ENCODE data around the gene DNAJC4.

DNAJC4 gene

DNA sequence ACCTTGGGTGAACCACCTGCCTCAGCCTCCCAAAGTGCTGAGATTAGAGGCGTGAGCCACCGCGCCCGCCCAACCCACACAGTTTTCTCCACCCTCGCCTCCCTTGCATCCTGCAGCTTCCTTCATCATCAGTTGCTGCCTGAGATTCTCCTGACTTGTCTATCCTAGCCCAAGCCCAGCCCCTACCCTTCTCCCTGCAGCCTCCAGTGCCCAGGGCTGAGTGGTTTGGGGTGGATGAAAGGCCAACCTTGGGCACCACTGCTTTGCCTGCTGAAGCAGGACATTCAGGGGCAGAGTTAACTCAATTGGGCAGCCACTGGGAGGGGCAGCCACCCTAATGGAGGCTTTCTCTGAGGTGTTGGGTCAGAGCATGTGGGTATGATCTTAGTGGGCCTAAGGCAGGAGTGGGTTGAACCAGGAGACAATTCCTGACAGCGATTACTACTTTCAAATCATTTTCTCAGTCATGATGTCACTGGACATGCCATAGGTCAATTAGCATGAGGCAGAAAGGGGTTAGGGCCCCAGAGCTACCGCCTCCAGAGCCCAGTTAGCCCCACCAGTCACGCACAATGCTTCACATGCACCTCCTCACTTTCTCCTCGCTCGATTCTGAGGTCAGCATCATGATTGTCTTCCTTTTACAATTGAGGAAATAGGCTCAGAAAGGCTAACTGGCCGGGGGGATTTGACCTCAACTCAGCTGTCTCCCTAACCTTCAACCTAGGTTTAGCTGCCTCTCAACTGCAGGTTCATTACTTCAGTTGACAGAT lies 9.5 kb downstream of the DNAJC4 start:
- TF ChIP-seq CEBPB (IDR thresholded peaks at IDR 0.05): no peak
- TF ChIP-seq, protein P1, sequence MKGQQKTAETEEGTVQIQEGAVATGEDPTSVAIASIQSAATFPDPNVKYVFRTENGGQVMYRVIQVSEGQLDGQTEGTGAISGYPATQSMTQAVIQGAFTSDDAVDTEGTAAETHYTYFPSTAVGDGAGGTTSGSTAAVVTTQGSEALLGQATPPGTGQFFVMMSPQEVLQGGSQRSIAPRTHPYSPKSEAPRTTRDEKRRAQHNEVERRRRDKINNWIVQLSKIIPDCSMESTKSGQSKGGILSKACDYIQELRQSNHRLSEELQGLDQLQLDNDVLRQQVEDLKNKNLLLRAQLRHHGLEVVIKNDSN (IDR thresholded peaks at IDR 0.05): no peak
- TF ChIP-seq RAD21 (IDR thresholded peaks at IDR 0.05; ENCODE audit: low read depth): no peak
- no peak for TF ChIP-seq FOXM1 (IDR thresholded peaks at IDR 0.05; ENCODE audit: borderline replicate concordance, low read depth)
- TF ChIP-seq, protein P2, sequence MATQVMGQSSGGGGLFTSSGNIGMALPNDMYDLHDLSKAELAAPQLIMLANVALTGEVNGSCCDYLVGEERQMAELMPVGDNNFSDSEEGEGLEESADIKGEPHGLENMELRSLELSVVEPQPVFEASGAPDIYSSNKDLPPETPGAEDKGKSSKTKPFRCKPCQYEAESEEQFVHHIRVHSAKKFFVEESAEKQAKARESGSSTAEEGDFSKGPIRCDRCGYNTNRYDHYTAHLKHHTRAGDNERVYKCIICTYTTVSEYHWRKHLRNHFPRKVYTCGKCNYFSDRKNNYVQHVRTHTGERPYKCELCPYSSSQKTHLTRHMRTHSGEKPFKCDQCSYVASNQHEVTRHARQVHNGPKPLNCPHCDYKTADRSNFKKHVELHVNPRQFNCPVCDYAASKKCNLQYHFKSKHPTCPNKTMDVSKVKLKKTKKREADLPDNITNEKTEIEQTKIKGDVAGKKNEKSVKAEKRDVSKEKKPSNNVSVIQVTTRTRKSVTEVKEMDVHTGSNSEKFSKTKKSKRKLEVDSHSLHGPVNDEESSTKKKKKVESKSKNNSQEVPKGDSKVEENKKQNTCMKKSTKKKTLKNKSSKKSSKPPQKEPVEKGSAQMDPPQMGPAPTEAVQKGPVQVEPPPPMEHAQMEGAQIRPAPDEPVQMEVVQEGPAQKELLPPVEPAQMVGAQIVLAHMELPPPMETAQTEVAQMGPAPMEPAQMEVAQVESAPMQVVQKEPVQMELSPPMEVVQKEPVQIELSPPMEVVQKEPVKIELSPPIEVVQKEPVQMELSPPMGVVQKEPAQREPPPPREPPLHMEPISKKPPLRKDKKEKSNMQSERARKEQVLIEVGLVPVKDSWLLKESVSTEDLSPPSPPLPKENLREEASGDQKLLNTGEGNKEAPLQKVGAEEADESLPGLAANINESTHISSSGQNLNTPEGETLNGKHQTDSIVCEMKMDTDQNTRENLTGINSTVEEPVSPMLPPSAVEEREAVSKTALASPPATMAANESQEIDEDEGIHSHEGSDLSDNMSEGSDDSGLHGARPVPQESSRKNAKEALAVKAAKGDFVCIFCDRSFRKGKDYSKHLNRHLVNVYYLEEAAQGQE (IDR thresholded peaks at IDR 0.05; ENCODE audit: low read depth): no peak
- no peak for TF ChIP-seq TEAD4 (IDR thresholded peaks at IDR 0.05)
- TF ChIP-seq NFIC (IDR thresholded peaks at IDR 0.05): no peak
- TF ChIP-seq TCF12 (IDR thresholded peaks at IDR 0.05; ENCODE audit: low read depth): no peak
- TF ChIP-seq, protein P3, sequence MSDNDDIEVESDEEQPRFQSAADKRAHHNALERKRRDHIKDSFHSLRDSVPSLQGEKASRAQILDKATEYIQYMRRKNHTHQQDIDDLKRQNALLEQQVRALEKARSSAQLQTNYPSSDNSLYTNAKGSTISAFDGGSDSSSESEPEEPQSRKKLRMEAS (IDR thresholded peaks at IDR 0.05): no peak
- TF ChIP-seq ZBTB7A (IDR thresholded peaks at IDR 0.05; ENCODE audit: low read depth): no peak

DNA sequence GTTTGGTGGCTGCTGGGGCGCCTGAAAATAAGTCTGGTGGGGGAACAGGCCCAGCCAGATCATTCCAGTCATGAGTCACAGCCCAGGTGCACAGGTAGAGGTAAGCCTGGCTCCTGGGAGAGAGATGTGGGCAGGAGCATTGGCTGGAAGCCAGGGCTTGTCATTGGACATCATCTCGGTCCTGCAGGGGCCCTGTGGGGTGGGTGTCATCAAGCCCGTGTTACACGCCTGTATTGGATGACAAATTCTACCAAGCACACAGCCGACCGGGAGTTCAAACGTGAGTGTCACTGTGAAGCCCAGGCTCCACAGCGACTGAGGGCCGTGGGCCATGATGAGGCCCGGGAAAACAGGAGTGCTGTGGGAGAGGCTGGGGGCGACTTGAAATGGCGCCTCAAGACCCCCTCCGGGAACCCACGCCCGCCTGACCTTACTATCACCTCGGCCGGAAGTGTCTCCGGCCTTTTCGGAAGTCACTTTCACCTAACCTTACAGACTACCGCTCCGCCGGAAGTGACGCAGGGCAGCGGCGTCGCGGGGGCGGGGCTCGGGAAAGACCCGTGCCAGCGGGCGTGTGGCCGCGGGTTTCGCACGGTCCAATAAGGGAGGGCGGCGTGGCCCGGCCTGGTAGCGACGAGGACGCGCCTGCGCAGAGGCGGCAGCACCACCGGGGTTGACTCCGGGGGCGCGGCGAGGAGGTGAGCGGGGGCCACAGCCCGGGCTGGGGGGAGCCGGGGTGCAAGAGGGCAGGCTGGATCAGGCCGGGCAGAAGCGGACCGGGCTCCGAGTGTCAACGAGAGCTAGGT lies 10.3 kb downstream of the DNAJC4 start, which contains the start of gene FKBP2:
Gene FKBP2 (plus strand): TSS at position 661 of the 806 bp plus-strand sequence. CDS start 1,293 bp downstream, outside the sequence.
- TF ChIP-seq, protein P2 (IDR thresholded peaks at IDR 0.05; ENCODE audit: low read depth): no peak
- TF ChIP-seq EP300 (IDR thresholded peaks at IDR 0.05; ENCODE audit: borderline replicate concordance) (peak; percentile 50; the same call in 1 of the 2 replicates), TAF1 (IDR thresholded peaks at IDR 0.05; ENCODE audit: low read depth) (peak; percentile 88), CEBPB (IDR thresholded peaks at IDR 0.05) (0 out of 2 replicates have a peak, but pooled peaks have one; percentile 22), ZBTB7A (IDR thresholded peaks at IDR 0.05; ENCODE audit: low read depth) (peak; percentile 76; the same call in 1 of the 2 replicates), FOXM1 (IDR thresholded peaks at IDR 0.05; ENCODE audit: borderline replicate concordance, low read depth) (peak; percentile 91), YY1 (IDR thresholded peaks at IDR 0.05; ENCODE audit: low read depth) (no peak), RAD21 (IDR thresholded peaks at IDR 0.05; ENCODE audit: low read depth) (no peak), NFIC (IDR thresholded peaks at IDR 0.05) (peak; percentile 83), TEAD4 (IDR thresholded peaks at IDR 0.05) (peak; percentile 17), EGR1 (IDR thresholded peaks at IDR 0.05) (peak; percentile 31; the same call in 1 of the 2 replicates), CREB1 (IDR thresholded peaks at IDR 0.05; ENCODE audit: low read depth) (peak; percentile 87), TCF12 (IDR thresholded peaks at IDR 0.05; ENCODE audit: low read depth) (peak; percentile 88)
- TF ChIP-seq, protein P3 (IDR thresholded peaks at IDR 0.05): peak; percentile 56
- TF ChIP-seq, protein P1 (IDR thresholded peaks at IDR 0.05): peak; percentile 41; the same call in 1 of the 2 replicates

DNA sequence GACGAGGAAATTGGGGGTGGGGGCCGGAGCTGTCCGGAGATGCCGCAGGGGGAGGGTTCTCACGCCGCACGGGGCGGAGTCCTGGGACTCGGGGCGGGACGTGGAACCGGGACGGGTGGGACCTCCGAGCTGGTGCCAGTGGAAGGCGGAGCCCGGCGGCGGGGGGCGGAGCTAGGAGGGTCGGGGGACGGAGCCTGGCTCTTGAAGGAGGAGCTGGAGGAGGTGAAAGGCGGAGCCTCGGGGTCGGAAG lies 10.8 kb downstream of the DNAJC4 start:
- TF ChIP-seq FOXM1 (IDR thresholded peaks at IDR 0.05; ENCODE audit: borderline replicate concordance, low read depth): no peak
- TF ChIP-seq TEAD4 (IDR thresholded peaks at IDR 0.05): no peak
- no peak for TF ChIP-seq TAF1 (IDR thresholded peaks at IDR 0.05; ENCODE audit: low read depth)
- no peak for TF ChIP-seq YY1 (IDR thresholded peaks at IDR 0.05; ENCODE audit: low read depth)
- TF ChIP-seq CREB1 (IDR thresholded peaks at IDR 0.05; ENCODE audit: low read depth): no peak
- no peak for TF ChIP-seq EP300 (IDR thresholded peaks at IDR 0.05; ENCODE audit: borderline replicate concordance)
- TF ChIP-seq TCF12 (IDR thresholded peaks at IDR 0.05; ENCODE audit: low read depth): no peak
- TF ChIP-seq ZBTB7A (IDR thresholded peaks at IDR 0.05; ENCODE audit: low read depth): no peak
- TF ChIP-seq, protein P1 (IDR thresholded peaks at IDR 0.05): no peak
- TF ChIP-seq NFIC (IDR thresholded peaks at IDR 0.05): no peak
- no peak for TF ChIP-seq EGR1 (IDR thresholded peaks at IDR 0.05)
- TF ChIP-seq, protein P2 (IDR thresholded peaks at IDR 0.05; ENCODE audit: low read depth): no peak

Measured in Ishikawa (cell line).